ENCODE results near the gene SMG6.

Gene SMG6

DNA sequence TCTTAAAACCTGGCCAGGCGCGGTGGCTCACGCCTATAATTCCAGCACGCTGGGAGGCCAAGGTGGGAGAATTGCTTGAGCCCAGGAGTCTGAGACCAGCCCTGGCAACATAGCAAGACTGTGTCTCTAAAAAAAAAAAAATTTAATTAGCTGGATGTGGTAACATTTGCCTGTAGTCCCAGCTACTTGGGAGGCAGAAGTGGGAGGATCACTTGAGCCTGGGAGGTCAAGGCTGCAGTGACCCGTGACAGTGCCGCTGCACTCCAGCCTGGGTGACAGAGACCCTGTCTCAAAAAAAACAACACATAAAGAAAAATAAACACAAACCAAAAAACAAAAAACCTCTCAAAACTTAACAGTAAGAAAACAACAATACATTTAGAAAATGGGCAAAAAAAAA, 106.3 kb downstream of the SMG6 start:
- H3K27me3 ChIP-seq (replicated peaks in 2 of 5; ENCODE audit: control insufficient read depth in 4 of 5, insufficient read depth in 5 of 5, low read length in 4 of 5): no peaks in the 10 kb centered on the region
- ChIA-PET POLR2A (interaction anchor here (0.6 kb wide), 1 partner anchor 1698 kb away, joined by 3 read pairs; no protein-coding TSS in a partner anchor), CTCF (interaction anchor here (1.0 kb wide), 1 partner anchor 49 kb away, joined by 3 read pairs; no protein-coding TSS in a partner anchor)
- peaks cover 11 to 34% (median 24%) of the 10 kb centered on the region in 4 experiments for H3K4me1 ChIP-seq (ENCODE audit: control extremely low read depth in 1 of 4, control insufficient read depth in 4 of 4, insufficient read depth in 4 of 4, low read length in 3 of 4)
- no peak for DNase-seq
- H3K27ac ChIP-seq (ENCODE audit: insufficient read depth in 1 of 2, low read depth in 1 of 2, low read length in 2 of 2, poor library complexity in 1 of 2, severe bottlenecking in 2 of 2): no peak overlapping the region
- WGBS (ENCODE audit: insufficient coverage): 100% methylated on average over 6 of the region's 6 CpGs
- peaks cover 0 to 4% (median under 1%) of the 10 kb centered on the region in 4 experiments for H3K36me3 ChIP-seq (ENCODE audit: control insufficient read depth in 4 of 4, insufficient read depth in 4 of 4, low read length in 3 of 4)
- H3K4me3 ChIP-seq (ENCODE audit: control insufficient read depth in 1 of 7, extremely low read depth in 1 of 7, insufficient read depth in 4 of 7, low read depth in 2 of 7, low read length in 6 of 7): no peak overlapping the region
- no peaks in the 10 kb centered on the region for H3K9me3 ChIP-seq (ENCODE audit: control extremely low read depth in 1 of 5, control insufficient read depth in 4 of 5, insufficient read depth in 2 of 5, low read depth in 1 of 5, low read length in 4 of 5)

DNA sequence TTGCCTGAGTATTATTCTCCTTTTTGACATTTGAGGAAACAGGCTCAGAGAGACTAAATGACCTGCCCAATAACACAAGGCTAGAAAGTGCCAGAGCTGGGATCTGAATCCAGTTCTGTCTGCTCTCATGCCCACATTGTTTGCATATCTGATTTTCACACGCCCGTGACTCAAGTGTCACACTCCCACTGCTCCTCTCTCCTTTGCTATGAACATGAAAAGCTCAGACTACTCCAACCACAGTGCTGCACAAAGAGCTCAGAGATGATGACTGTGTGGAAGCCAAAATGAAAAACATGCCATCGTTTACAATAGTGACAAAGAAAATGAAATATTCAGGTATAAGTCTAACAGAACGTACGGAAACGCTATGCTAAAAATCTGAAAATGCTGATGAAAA, 107.9 kb downstream of the SMG6 start:
- DNase-seq: no peak

DNA sequence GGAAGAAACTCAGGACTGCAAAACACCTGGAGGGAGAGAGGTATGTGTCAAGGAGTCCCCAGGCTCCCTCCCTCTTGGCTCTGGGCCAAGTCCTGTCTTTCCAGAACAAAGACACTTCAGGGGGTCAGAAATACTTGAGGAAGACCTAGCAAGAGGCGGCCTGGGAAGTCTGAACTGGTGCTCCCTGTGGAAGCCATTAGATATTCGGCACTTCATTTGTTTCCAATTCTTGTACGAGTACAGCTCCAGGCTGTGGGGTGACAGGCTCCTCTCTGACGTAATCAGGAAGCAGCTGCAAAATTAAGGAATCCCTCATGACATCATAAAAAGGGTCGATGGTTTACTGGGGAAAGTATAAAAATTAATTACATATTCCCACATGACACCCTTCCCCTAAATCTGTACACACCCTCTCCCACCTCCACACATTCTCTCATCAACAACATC, 108.7 kb downstream of the SMG6 start:
- H3K9me3 ChIP-seq (ENCODE audit: control extremely low read depth in 1 of 5, control insufficient read depth in 4 of 5, insufficient read depth in 2 of 5, low read depth in 1 of 5, low read length in 4 of 5): no peaks in the 10 kb centered on the region
- H3K4me3 ChIP-seq (ENCODE audit: control insufficient read depth in 1 of 7, extremely low read depth in 1 of 7, insufficient read depth in 4 of 7, low read depth in 2 of 7, low read length in 6 of 7): no peak overlapping the region
- peak in 1 of 3 donors; percentile 25 for DNase-seq
- POLR2A ChIA-PET: no interaction called here
- CTCF ChIA-PET: interaction anchor here (1.0 to 2.5 kb wide), 4 partner anchors 9 to 140 kb away, joined by 3 to 9 read pairs (median 4); partner anchors contain the start of gene HIC1
- peaks cover 0 to 18% (median under 1%) of the 10 kb centered on the region in 4 experiments for H3K36me3 ChIP-seq (ENCODE audit: control insufficient read depth in 4 of 4, insufficient read depth in 4 of 4, low read length in 3 of 4)
- 53% methylated on average over 3 of the region's 5 CpGs for WGBS (ENCODE audit: insufficient coverage)
- H3K4me1 ChIP-seq (ENCODE audit: control extremely low read depth in 1 of 4, control insufficient read depth in 4 of 4, insufficient read depth in 4 of 4, low read length in 3 of 4): peaks cover 19 to 57% (median 46%) of the 10 kb centered on the region in 4 experiments
- no peaks in the 10 kb centered on the region for H3K27me3 ChIP-seq (replicated peaks in 2 of 5; ENCODE audit: control insufficient read depth in 4 of 5, insufficient read depth in 5 of 5, low read length in 4 of 5)
- H3K27ac ChIP-seq (ENCODE audit: insufficient read depth in 1 of 2, low read depth in 1 of 2, low read length in 2 of 2, poor library complexity in 1 of 2, severe bottlenecking in 2 of 2): no peak overlapping the region

More for the DNA sequence above, 107.9 kb downstream of the SMG6 start:
- ChIA-PET POLR2A (no interaction called here), CTCF (interaction anchor here (0.6 to 2.5 kb wide), 4 partner anchors 8 to 380 kb away, joined by 4 to 9 read pairs (median 4); no protein-coding TSS in a partner anchor)
- Histone ChIP-seq H3K27me3 (replicated peaks in 2 of 5; ENCODE audit: control insufficient read depth in 4 of 5, insufficient read depth in 5 of 5, low read length in 4 of 5) (no peaks in the 10 kb centered on the region), H3K27ac (ENCODE audit: insufficient read depth in 1 of 2, low read depth in 1 of 2, low read length in 2 of 2, poor library complexity in 1 of 2, severe bottlenecking in 2 of 2) (no peak overlapping the region), H3K4me1 (ENCODE audit: control extremely low read depth in 1 of 4, control insufficient read depth in 4 of 4, insufficient read depth in 4 of 4, low read length in 3 of 4) (peaks cover 17 to 49% (median 38%) of the 10 kb centered on the region in 4 experiments), H3K4me3 (ENCODE audit: control insufficient read depth in 1 of 7, extremely low read depth in 1 of 7, insufficient read depth in 4 of 7, low read depth in 2 of 7, low read length in 6 of 7) (no peak overlapping the region), H3K9me3 (ENCODE audit: control extremely low read depth in 1 of 5, control insufficient read depth in 4 of 5, insufficient read depth in 2 of 5, low read depth in 1 of 5, low read length in 4 of 5) (no peaks in the 10 kb centered on the region), H3K36me3 (ENCODE audit: control insufficient read depth in 4 of 4, insufficient read depth in 4 of 4, low read length in 3 of 4) (peaks cover 0 to 16% (median under 1%) of the 10 kb centered on the region in 4 experiments)
- 89% methylated on average over 6 of the region's 6 CpGs for WGBS (ENCODE audit: insufficient coverage)

DNA sequence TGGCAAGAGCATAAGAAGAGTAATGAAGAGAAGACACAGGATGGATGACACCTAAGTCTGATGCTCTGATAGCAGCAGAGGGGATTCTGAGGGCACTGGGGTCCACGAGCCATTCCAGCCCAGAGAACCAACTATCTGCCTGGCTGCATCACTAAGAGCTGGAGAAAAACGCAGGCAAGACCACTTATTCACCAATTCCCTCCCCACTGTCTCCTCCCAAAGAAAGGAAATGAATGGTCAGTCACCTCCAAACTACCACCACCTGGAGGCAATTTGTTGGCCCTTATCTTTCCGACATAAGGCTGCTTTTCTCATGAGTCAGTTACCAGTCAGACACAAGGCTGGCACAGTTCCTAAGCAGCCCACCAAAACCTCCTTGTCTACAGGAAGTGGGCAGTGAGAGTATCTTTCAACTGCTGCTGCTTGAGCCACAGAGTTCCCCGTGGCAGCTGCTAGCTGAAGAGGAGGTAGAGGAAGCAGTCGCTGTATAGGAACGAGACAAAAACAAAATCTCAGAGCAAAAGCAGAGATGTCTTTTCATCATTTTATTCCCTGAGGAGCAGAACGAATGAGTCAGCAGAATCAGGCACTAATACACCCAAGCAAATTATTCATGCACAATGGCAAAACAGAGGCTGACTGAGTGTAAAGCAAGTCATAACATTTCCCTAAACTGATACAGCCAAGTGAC, 111.1 kb downstream of the SMG6 start:
- H3K4me1 ChIP-seq (ENCODE audit: control extremely low read depth in 1 of 4, control insufficient read depth in 4 of 4, insufficient read depth in 4 of 4, low read length in 3 of 4): peaks cover 19 to 66% (median 53%) of the 10 kb centered on the region in 4 experiments
- ChIA-PET POLR2A (interaction anchor here (0.6 kb wide), 1 partner anchor 74 kb away, joined by 3 read pairs; no protein-coding TSS in a partner anchor), CTCF (interaction anchor here (1.0 to 2.1 kb wide), 5 partner anchors 14 to 109 kb away, joined by 3 to 10 read pairs (median 4); no protein-coding TSS in a partner anchor)
- H3K4me3 ChIP-seq (ENCODE audit: control insufficient read depth in 1 of 7, extremely low read depth in 1 of 7, insufficient read depth in 4 of 7, low read depth in 2 of 7, low read length in 6 of 7): peak overlapping the region in 3 of 7 experiments; percentile 5 to 30 (median 25)
- H3K9me3 ChIP-seq (ENCODE audit: control extremely low read depth in 1 of 5, control insufficient read depth in 4 of 5, insufficient read depth in 2 of 5, low read depth in 1 of 5, low read length in 4 of 5): no peaks in the 10 kb centered on the region
- 12% methylated on average over 7 of the region's 7 CpGs for WGBS (ENCODE audit: insufficient coverage)
- peak overlapping the region in 1 of 2 experiments; percentile 37 for H3K27ac ChIP-seq (ENCODE audit: insufficient read depth in 1 of 2, low read depth in 1 of 2, low read length in 2 of 2, poor library complexity in 1 of 2, severe bottlenecking in 2 of 2)
- H3K27me3 ChIP-seq (replicated peaks in 2 of 5; ENCODE audit: control insufficient read depth in 4 of 5, insufficient read depth in 5 of 5, low read length in 4 of 5): no peaks in the 10 kb centered on the region
- H3K36me3 ChIP-seq (ENCODE audit: control insufficient read depth in 4 of 4, insufficient read depth in 4 of 4, low read length in 3 of 4): peaks cover 0 to 30% (median 4%) of the 10 kb centered on the region in 4 experiments
- DNase-seq: peak; percentile 95 to 99 (median 99)

DNA sequence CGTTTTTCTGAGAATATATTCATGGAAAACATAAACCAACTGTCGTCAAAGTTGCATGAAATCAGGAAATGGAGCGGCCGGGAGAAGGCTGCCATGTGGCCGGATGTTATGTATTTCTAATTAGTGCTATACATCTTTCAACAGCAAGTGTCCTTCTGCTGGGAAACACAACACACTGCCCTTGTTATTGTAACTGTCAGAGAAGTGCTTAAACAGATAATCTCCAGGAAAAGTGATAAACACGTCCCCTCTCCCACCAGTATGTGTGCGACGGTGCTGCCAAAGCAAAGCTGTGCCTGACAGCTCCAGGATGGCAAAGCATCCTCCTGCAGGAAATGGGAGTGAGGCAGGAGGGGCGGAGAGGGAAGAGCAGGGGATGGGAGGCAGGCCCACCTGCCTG, 111.8 kb downstream of the SMG6 start:
- CTCF ChIA-PET: interaction anchor here (1.1 to 1.9 kb wide), 3 partner anchors 14 to 108 kb away, joined by 3 to 7 read pairs (median 3); no protein-coding TSS in a partner anchor
- no peaks in the 10 kb centered on the region for H3K9me3 ChIP-seq (ENCODE audit: control extremely low read depth in 1 of 5, control insufficient read depth in 4 of 5, insufficient read depth in 2 of 5, low read depth in 1 of 5, low read length in 4 of 5)
- peaks cover 19 to 66% (median 53%) of the 10 kb centered on the region in 4 experiments for H3K4me1 ChIP-seq (ENCODE audit: control extremely low read depth in 1 of 4, control insufficient read depth in 4 of 4, insufficient read depth in 4 of 4, low read length in 3 of 4)
- POLR2A ChIA-PET: interaction anchor here (0.7 kb wide), 1 partner anchor 19 kb away, joined by 3 read pairs; no protein-coding TSS in a partner anchor
- WGBS (ENCODE audit: insufficient coverage): 92% methylated on average over 2 of the region's 9 CpGs
- DNase-seq: no peak
- H3K27me3 ChIP-seq (replicated peaks in 2 of 5; ENCODE audit: control insufficient read depth in 4 of 5, insufficient read depth in 5 of 5, low read length in 4 of 5): no peaks in the 10 kb centered on the region
- H3K36me3 ChIP-seq (ENCODE audit: control insufficient read depth in 4 of 4, insufficient read depth in 4 of 4, low read length in 3 of 4): peaks cover 2 to 32% (median 7%) of the 10 kb centered on the region in 4 experiments
- peak overlapping the region in 3 of 7 experiments; percentile 5 to 30 (median 12) for H3K4me3 ChIP-seq (ENCODE audit: control insufficient read depth in 1 of 7, extremely low read depth in 1 of 7, insufficient read depth in 4 of 7, low read depth in 2 of 7, low read length in 6 of 7)
- H3K27ac ChIP-seq (ENCODE audit: insufficient read depth in 1 of 2, low read depth in 1 of 2, low read length in 2 of 2, poor library complexity in 1 of 2, severe bottlenecking in 2 of 2): peak overlapping the region in 1 of 2 experiments; percentile 37

DNA sequence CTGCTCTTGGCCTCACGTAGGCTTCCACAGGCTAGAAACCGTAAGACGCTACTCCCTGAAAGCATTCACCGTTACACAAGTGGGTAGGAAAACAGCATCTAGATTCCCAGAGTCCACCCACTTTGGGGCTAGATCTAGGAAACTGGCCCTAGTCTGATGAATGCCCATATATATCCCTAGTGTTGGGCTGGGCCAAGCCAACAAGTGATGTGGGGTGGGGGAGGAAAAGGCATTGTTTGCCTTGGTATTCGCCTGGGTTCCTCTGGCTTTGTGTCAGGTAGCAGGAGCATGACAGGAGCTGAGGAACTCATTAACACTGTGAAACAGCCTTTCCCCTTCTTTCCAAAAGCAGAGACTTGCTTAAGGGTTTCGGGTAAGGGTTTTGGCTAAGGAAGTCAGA, 112.4 kb downstream of the SMG6 start:
- Histone ChIP-seq H3K9me3 (ENCODE audit: control extremely low read depth in 1 of 5, control insufficient read depth in 4 of 5, insufficient read depth in 2 of 5, low read depth in 1 of 5, low read length in 4 of 5) (no peaks in the 10 kb centered on the region), H3K36me3 (ENCODE audit: control insufficient read depth in 4 of 4, insufficient read depth in 4 of 4, low read length in 3 of 4) (peaks cover 3 to 38% (median 11%) of the 10 kb centered on the region in 4 experiments), H3K27me3 (replicated peaks in 2 of 5; ENCODE audit: control insufficient read depth in 4 of 5, insufficient read depth in 5 of 5, low read length in 4 of 5) (no peaks in the 10 kb centered on the region), H3K27ac (ENCODE audit: insufficient read depth in 1 of 2, low read depth in 1 of 2, low read length in 2 of 2, poor library complexity in 1 of 2, severe bottlenecking in 2 of 2) (no peak overlapping the region), H3K4me3 (ENCODE audit: control insufficient read depth in 1 of 7, extremely low read depth in 1 of 7, insufficient read depth in 4 of 7, low read depth in 2 of 7, low read length in 6 of 7) (no peak overlapping the region), H3K4me1 (ENCODE audit: control extremely low read depth in 1 of 4, control insufficient read depth in 4 of 4, insufficient read depth in 4 of 4, low read length in 3 of 4) (peaks cover 19 to 66% (median 53%) of the 10 kb centered on the region in 4 experiments)
- 97% methylated on average over 5 of the region's 6 CpGs for WGBS (ENCODE audit: insufficient coverage)
- ChIA-PET POLR2A (interaction anchor here (0.7 kb wide), 1 partner anchor 19 kb away, joined by 3 read pairs; no protein-coding TSS in a partner anchor), CTCF (interaction anchor here (1.1 to 1.9 kb wide), 3 partner anchors 13 to 107 kb away, joined by 3 to 7 read pairs (median 3); no protein-coding TSS in a partner anchor)
- no peak for DNase-seq

Data from common myeloid progenitor, CD34-positive (primary cell).